Mammary epithelial cell (primary cell): ENCODE measurements around the gene RNPEP.

Experiments
- EZH2 ChIP-seq: IDR thresholded peaks from 2 replicates; pipeline ENCODE4 v1.6.1; 2012; ENCODE audit warnings: low read length, inconsistent platforms, borderline replicate concordance
- TF ChIP-seq, protein P1 (sequence below), 2 donors: IDR thresholded peaks in 1 of 2; conservative IDR thresholded peaks in 1 of 2; 2 replicates each; pipeline ENCODE4 v1.5.1; 2011 to 2012; ENCODE audit warnings: inconsistent platforms in 2 of 2, low read length in 2 of 2, mild to moderate bottlenecking in 2 of 2, control low read depth in 1 of 2, low read depth in 1 of 2; ENCODE audit not compliant: insufficient read depth in 1 of 2; ENCODE audit errors: extremely low read depth in 1 of 2

DNA sequence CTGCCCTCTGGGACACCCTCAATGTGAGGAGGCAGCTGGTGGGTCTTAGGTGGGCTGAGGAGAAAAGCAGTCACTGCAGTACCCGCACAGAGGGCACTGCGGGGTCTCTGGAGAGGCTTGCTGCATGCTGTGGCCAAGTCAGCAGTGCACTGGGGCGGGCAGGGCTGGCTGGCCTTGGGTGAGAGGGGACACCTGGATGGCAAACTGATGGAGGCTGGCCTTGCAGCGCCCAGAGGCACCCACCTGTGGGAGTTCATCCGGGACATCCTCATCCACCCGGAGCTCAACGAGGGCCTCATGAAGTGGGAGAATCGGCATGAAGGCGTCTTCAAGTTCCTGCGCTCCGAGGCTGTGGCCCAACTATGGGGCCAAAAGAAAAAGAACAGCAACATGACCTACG lies 31.2 kb downstream of the RNPEP start:
- TF ChIP-seq, protein P1, sequence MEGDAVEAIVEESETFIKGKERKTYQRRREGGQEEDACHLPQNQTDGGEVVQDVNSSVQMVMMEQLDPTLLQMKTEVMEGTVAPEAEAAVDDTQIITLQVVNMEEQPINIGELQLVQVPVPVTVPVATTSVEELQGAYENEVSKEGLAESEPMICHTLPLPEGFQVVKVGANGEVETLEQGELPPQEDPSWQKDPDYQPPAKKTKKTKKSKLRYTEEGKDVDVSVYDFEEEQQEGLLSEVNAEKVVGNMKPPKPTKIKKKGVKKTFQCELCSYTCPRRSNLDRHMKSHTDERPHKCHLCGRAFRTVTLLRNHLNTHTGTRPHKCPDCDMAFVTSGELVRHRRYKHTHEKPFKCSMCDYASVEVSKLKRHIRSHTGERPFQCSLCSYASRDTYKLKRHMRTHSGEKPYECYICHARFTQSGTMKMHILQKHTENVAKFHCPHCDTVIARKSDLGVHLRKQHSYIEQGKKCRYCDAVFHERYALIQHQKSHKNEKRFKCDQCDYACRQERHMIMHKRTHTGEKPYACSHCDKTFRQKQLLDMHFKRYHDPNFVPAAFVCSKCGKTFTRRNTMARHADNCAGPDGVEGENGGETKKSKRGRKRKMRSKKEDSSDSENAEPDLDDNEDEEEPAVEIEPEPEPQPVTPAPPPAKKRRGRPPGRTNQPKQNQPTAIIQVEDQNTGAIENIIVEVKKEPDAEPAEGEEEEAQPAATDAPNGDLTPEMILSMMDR (conservative IDR thresholded peaks at IDR 0.05 in 1 of 2, IDR thresholded peaks at IDR 0.05 in 1 of 2; ENCODE audit: extremely low read depth in 1 of 2, insufficient read depth in 1 of 2, low read depth in 1 of 2, low read length in 2 of 2) = no peak
- no peak for TF ChIP-seq EZH2
